GM12872 (cell line): Measurements from ENCODE around the gene MSANTD3.

Source experiments
- TF ChIP-seq, protein P1 (sequence below): IDR thresholded peaks from 3 replicates; pipeline ENCODE4 v1.5.1; 2011; ENCODE audit warnings: low read depth, mild to moderate bottlenecking, low read length, moderate library complexity; ENCODE audit not compliant: insufficient read depth

MSANTD3 gene

DNA sequence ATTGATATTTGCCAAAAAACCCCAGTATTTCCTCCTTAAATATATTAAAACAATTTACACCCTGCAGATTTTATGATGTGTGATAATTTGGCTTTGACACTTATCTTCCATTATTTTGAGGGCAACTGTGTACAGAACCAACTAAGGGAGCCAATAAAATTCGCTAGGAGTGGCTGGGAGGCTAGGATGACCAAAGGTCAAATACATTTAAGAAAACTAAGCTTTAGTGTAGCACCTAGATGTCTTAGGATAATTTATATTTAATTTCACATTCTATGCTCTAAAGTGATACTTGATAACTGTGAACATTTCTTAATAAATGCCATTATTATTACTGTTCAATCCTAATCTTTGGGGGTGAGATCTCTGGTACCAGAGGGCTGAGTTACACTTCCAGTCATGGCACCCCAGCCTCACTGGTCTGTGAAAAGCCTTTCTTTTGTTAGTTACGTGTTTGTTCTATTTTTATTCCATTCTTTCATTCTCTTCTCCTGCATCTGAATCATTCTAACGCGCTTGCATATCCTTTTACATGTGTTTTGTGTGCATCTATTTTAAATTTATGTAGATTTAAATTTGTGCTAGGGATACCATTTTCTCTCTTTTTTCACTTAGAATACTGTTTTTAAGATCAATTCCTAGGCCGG, 19.1 kb downstream of the MSANTD3 start:
- TF ChIP-seq, protein P1, sequence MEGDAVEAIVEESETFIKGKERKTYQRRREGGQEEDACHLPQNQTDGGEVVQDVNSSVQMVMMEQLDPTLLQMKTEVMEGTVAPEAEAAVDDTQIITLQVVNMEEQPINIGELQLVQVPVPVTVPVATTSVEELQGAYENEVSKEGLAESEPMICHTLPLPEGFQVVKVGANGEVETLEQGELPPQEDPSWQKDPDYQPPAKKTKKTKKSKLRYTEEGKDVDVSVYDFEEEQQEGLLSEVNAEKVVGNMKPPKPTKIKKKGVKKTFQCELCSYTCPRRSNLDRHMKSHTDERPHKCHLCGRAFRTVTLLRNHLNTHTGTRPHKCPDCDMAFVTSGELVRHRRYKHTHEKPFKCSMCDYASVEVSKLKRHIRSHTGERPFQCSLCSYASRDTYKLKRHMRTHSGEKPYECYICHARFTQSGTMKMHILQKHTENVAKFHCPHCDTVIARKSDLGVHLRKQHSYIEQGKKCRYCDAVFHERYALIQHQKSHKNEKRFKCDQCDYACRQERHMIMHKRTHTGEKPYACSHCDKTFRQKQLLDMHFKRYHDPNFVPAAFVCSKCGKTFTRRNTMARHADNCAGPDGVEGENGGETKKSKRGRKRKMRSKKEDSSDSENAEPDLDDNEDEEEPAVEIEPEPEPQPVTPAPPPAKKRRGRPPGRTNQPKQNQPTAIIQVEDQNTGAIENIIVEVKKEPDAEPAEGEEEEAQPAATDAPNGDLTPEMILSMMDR: no peak

DNA sequence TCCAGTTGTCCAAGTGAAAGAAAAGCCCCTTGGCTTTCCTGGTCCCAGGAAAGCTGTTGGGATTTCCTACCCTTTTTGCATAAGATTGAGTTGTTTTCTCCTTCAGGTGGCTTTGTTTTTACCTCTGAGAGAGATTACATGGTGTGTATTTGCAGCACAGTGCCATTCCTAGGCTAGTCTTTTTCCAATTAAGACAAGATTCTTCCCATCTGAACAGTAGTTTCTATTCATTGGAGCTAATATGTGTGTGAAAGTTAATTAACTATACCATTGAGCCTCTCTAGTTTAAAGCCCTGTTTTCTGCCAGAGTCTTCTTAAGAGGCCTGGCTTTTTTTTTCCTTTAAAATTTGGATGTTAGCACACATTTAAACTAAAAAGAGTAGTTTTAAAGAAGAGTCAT, 20.1 kb downstream of the MSANTD3 start:
- TF ChIP-seq, protein P1: no peak

- TF ChIP-seq, protein P1: no peak
Measured at GRCh38 chr9:100448266-100448665, 21.3 kb downstream of the MSANTD3 start.

DNA sequence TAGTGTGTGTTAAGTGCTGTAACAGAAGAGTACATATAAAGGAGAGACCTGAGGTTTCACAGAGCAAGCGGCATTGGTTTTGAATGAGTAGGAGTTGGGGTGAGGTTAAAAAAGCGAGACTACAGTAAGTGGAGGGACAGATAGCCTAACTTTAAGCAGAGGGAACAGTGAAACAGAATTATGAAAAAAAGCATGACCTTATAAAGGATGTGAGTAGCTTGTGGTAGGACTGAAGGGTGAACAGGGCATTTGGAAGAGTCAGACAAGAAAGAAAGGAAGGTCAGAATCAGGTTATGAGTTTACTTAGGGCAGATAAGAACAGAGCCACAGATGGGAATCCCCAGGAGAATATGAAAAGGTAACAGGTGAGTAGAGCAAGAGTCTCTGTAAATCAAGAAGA, 22.5 kb downstream of the MSANTD3 start:
- TF ChIP-seq, protein P1: no peak

DNA sequence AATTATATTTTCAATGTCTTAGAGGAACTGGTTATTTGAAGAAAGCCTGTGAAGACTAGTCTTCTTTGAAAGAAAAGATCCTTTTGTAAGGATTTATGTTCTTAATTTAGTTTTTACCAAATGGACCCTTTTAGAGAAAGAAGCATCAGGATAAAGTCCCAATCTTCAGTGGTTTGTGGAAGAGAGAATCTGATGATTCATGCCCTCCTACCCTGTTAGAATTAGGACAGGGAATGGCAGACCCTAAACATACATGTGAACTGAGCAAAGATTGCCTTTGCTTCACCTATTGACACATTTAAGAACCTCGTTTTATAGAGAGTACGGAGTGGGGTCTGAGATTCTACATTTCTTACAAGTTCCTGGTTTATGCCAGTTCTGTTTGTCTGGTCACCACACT, 26.0 kb downstream of the MSANTD3 start:
- TF ChIP-seq, protein P1: no peak

- TF ChIP-seq, protein P1: no peak
Measured at GRCh38 chr9:100455470-100455869, 28.5 kb downstream of the MSANTD3 start.

- TF ChIP-seq, protein P1: no peak
Measured at GRCh38 chr9:100457517-100457916, 30.6 kb downstream of the MSANTD3 start.
